H1 (cell line): ENCODE data around the gene HEATR1. TPM values are rescaled to one million over a fixed set of nuclear protein-coding genes. Genes with fewer than 3 reads are reported as not detected.

ENCODE experiments used
- CTCF ChIA-PET: fragments of 300-600 bp; sonication (Branson Sonifier 250); formaldehyde crosslinking; loops from one replicate; lab custom pipeline; 2021; ENCODE audit not compliant: partially characterized antibody; lab: Charles Lee
- POLR2A ChIA-PET: fragments of 300-600 bp; sonication (Branson Sonifier 250); formaldehyde crosslinking; loops from one replicate; lab custom pipeline; 2021; ENCODE audit warnings: inconsistent platforms; ENCODE audit not compliant: partially characterized antibody; lab: Charles Lee
- DNase-seq, 2 experiments: peaks; one replicate each; pipeline versions ENCODE4 v3.0.0 to v3.0.0-alpha.2; 2010 to 2022; ENCODE audit warnings: low spot score in 2 of 2, low read depth in 1 of 2, mixed read lengths in 1 of 2
- FAIRE-seq: peaks from 2 replicates; lab custom pipeline; 2011; peaks lifted over from hg19 to GRCh38; lab: Jason Lieb, UNC
- H2AFZ ChIP-seq: 2 replicates; pipeline ENCODE4 v1.8.1; 2012; ENCODE audit warnings: low read length, inconsistent platforms
- H2AK5ac ChIP-seq: 2 replicates; pipeline ENCODE4 v1.6.1; 2013; ENCODE audit warnings: low read depth, low read length
- H2BK120ac ChIP-seq: replicated peaks from 2 replicates; pipeline ENCODE3; 2013; ENCODE audit warnings: low read depth, low read length, inconsistent platforms
- H2BK12ac ChIP-seq: 2 replicates; pipeline ENCODE4 v1.6.1; 2013; ENCODE audit warnings: low read depth, low read length
- H2BK15ac ChIP-seq: 2 replicates; pipeline ENCODE4 v1.6.1; 2013; ENCODE audit warnings: low read length
- H2BK20ac ChIP-seq: 2 replicates; pipeline ENCODE4 v1.6.1; 2013; ENCODE audit warnings: low read length
- H2BK5ac ChIP-seq: 2 replicates; pipeline ENCODE4 v1.6.1; 2013; ENCODE audit warnings: low read depth, low read length
- H3K14ac ChIP-seq: 2 replicates; pipeline ENCODE4 v1.6.1; 2013; ENCODE audit warnings: inconsistent platforms; ENCODE audit not compliant: insufficient read length
- H3K18ac ChIP-seq: 2 replicates; pipeline ENCODE4 v1.6.1; 2013; ENCODE audit warnings: low read length; ENCODE audit errors: extremely low read depth
- H3K23ac ChIP-seq: 2 replicates; pipeline ENCODE4 v1.6.1; 2013; ENCODE audit warnings: inconsistent platforms; ENCODE audit not compliant: insufficient read length
- H3K23me2 ChIP-seq: 2 replicates; pipeline ENCODE4 v1.6.1; 2013; ENCODE audit warnings: low read depth, low read length
- H3K27ac ChIP-seq: 2 replicates; pipeline ENCODE4 v1.6.1; 2011; ENCODE audit warnings: low read depth, low read length, inconsistent platforms
- H3K27me3 ChIP-seq, 4 experiments: replicated peaks in 1 of 4; 1 replicate in 1 of 4; 2 replicates in 3 of 4; pipeline versions ENCODE4 v1.6.1 to v1.8.1; 2011 to 2013; ENCODE audit warnings: low read length in 3 of 4, mild to moderate bottlenecking in 3 of 4, inconsistent platforms in 2 of 4, mixed read lengths in 2 of 4, moderate library complexity in 1 of 4; ENCODE audit not compliant: control insufficient read depth in 3 of 4, insufficient read depth in 3 of 4; ENCODE audit errors: extremely low read depth in 1 of 4
- H3K36me3 ChIP-seq, 4 experiments: 2 replicates each; pipeline versions ENCODE4 v1.6.1 to v1.8.1; 2011 to 2013; ENCODE audit warnings: mild to moderate bottlenecking in 4 of 4, low read length in 3 of 4, moderate library complexity in 2 of 4, control low read depth in 1 of 4, inconsistent platforms in 1 of 4; ENCODE audit not compliant: insufficient read depth in 4 of 4, control insufficient read depth in 2 of 4
- H3K4ac ChIP-seq: replicated peaks from 2 replicates; pipeline ENCODE3; 2013; ENCODE audit warnings: low read length, low read depth, mixed read lengths, inconsistent platforms; ENCODE audit not compliant: insufficient read length
- H3K4me1 ChIP-seq, 4 experiments: replicated peaks in 1 of 4; 1 replicate in 1 of 4; 2 replicates in 3 of 4; pipeline versions ENCODE4 v1.6.1 to v1.8.1; 2011 to 2013; ENCODE audit warnings: low read length in 3 of 4, inconsistent platforms in 2 of 4, mixed read lengths in 1 of 4; ENCODE audit not compliant: insufficient read depth in 4 of 4, control insufficient read depth in 3 of 4
- H3K4me2 ChIP-seq, 2 experiments: 2 replicates each; pipeline versions ENCODE4 v1.6.1 to v1.8.1; 2011 to 2013; ENCODE audit warnings: low read depth in 2 of 2, low read length in 2 of 2, control low read depth in 1 of 2, inconsistent platforms in 1 of 2, mild to moderate bottlenecking in 1 of 2; ENCODE audit not compliant: insufficient read depth in 1 of 2
- H3K4me3 ChIP-seq, 4 experiments: fragments of 200-600, 300-600 bp in 1 of 4; sonication (generic), shearing (Covaris generic), sonication (Bioruptor Twin) in 1 of 4; 2 replicates each; pipeline versions ENCODE4 v1.5.1 to v1.8.1; 2011 to 2016; ENCODE audit warnings: low read length in 4 of 4, low read depth in 3 of 4, control low read depth in 2 of 4, inconsistent platforms in 2 of 4, mild to moderate bottlenecking in 2 of 4, mixed read lengths in 1 of 4, moderate library complexity in 1 of 4; ENCODE audit not compliant: insufficient read depth in 2 of 4; ENCODE audit errors: extremely low read depth in 1 of 4
- H3K56ac ChIP-seq: replicated peaks from 2 replicates; pipeline ENCODE3; 2013; ENCODE audit warnings: low read depth, mild to moderate bottlenecking, mixed read lengths, low read length, inconsistent platforms; ENCODE audit not compliant: insufficient read length
- H3K79me1 ChIP-seq: 2 replicates; pipeline ENCODE4 v1.6.1; 2013; ENCODE audit warnings: low read depth, low read length, control low read depth
- H3K79me2 ChIP-seq, 2 experiments: 2 replicates each; pipeline versions ENCODE4 v1.6.1 to v1.8.1; 2012 to 2013; ENCODE audit warnings: low read length in 2 of 2, mild to moderate bottlenecking in 2 of 2, inconsistent platforms in 1 of 2; ENCODE audit not compliant: insufficient read depth in 2 of 2, control insufficient read depth in 1 of 2
- H3K9ac ChIP-seq, 4 experiments: replicated peaks in 1 of 4; 1 replicate in 1 of 4; 2 replicates in 3 of 4; pipeline versions ENCODE4 v1.6.1 to v1.8.1; 2011 to 2013; ENCODE audit warnings: low read depth in 3 of 4, low read length in 3 of 4, control low read depth in 2 of 4, mild to moderate bottlenecking in 2 of 4, moderate library complexity in 2 of 4, inconsistent platforms in 1 of 4; ENCODE audit errors: extremely low read depth in 1 of 4
- H3K9me3 ChIP-seq, 2 experiments: 2 replicates each; pipeline versions ENCODE4 v1.6.1 to v1.8.1; 2012 to 2013; ENCODE audit warnings: mild to moderate bottlenecking in 2 of 2, moderate library complexity in 2 of 2, control low read depth in 1 of 2, inconsistent platforms in 1 of 2, low read depth in 1 of 2, low read length in 1 of 2, mixed read lengths in 1 of 2; ENCODE audit not compliant: insufficient read depth in 2 of 2
- H4K20me1 ChIP-seq, 2 experiments: replicated peaks in 1 of 2; 2 replicates each; pipeline versions ENCODE3 to v1.8.1; 2011 to 2013; ENCODE audit warnings: inconsistent platforms in 2 of 2, low read length in 2 of 2, mild to moderate bottlenecking in 1 of 2; ENCODE audit not compliant: insufficient read depth in 2 of 2, control insufficient read depth in 1 of 2
- H4K5ac ChIP-seq: 2 replicates; pipeline ENCODE4 v1.6.1; 2013; ENCODE audit warnings: low read length, low read depth, mixed read lengths, inconsistent platforms; ENCODE audit not compliant: insufficient read length
- H4K8ac ChIP-seq: 2 replicates; pipeline ENCODE4 v1.8.0; 2013; ENCODE audit warnings: mild to moderate bottlenecking, moderate library complexity, low read length, inconsistent platforms; ENCODE audit not compliant: insufficient read depth; ENCODE audit errors: extremely low read depth
- H4K91ac ChIP-seq: replicated peaks from 2 replicates; pipeline ENCODE3; 2013; ENCODE audit warnings: low read length, mixed read lengths, inconsistent platforms; ENCODE audit not compliant: insufficient read length
- ATF2 ChIP-seq: IDR thresholded peaks from 2 replicates; pipeline ENCODE4 v1.6.1; 2012; ENCODE audit warnings: low read length, inconsistent platforms
- BACH1 ChIP-seq: IDR thresholded peaks from 2 replicates; pipeline ENCODE4 v1.6.1; 2012; ENCODE audit warnings: low read length, improper control_type of control experiment
- CTBP2 ChIP-seq: IDR thresholded peaks from 2 replicates; pipeline ENCODE4 v1.7.0; 2011; ENCODE audit warnings: borderline replicate concordance, mild to moderate bottlenecking, moderate library complexity, mixed read lengths, low read length; ENCODE audit not compliant: insufficient read depth, insufficient read length
- E2F6 ChIP-seq: IDR thresholded peaks from 2 replicates; pipeline ENCODE4 v1.6.1; 2012; ENCODE audit warnings: inconsistent platforms
- FOSL1 ChIP-seq: IDR thresholded peaks from 2 replicates; pipeline ENCODE4 v1.6.1; 2011; ENCODE audit warnings: mild to moderate bottlenecking, low read depth, low read length, moderate library complexity; ENCODE audit not compliant: insufficient read depth
- POU5F1 ChIP-seq: IDR thresholded peaks from 2 replicates; pipeline ENCODE4 v1.6.1; 2011; ENCODE audit warnings: low read depth, mild to moderate bottlenecking, low read length, moderate library complexity
- SIRT6 ChIP-seq: IDR thresholded peaks from one replicate; pipeline ENCODE4 v1.7.1; 2012; ENCODE audit warnings: low read length, inconsistent platforms
- SP2 ChIP-seq: IDR thresholded peaks from 2 replicates; pipeline ENCODE4 v1.6.1; 2012; ENCODE audit warnings: mild to moderate bottlenecking, low read length, inconsistent platforms
- WGBS, 2 experiments: shearing (Covaris generic) in 1 of 2; methylation state at CpG; one replicate each; pipeline versions ENCODE4 v1.1.6 to v1.1.7; 2013 to 2015; ENCODE audit warnings: low lambda C conversion rate in 2 of 2, mixed read lengths in 2 of 2, inconsistent platforms in 1 of 2, low coverage in 1 of 2, missing lambda C conversion rate in 1 of 2; ENCODE audit not compliant: insufficient replicate concordance in 2 of 2, insufficient coverage in 1 of 2, insufficient read length in 1 of 2; ENCODE audit errors: extremely low coverage in 1 of 2, missing lambda C conversion rate in 1 of 2; 5-methylcytosine and 5-hydroxymethylcytosine counted together
- polyA plus RNA-seq, 7 experiments: library from polyadenylated mRNA; depleted of rRNA in 3 of 7; stranded (reverse) in 5 of 7; unstranded in 2 of 7; fragments of >200 nt in 5 of 7; fragments of 200-250 nt in 2 of 7; gene quantifications; 1 replicate in 5 of 7; 2 replicates in 1 of 7; 4 replicates in 1 of 7; pipeline versions ENCODE4 v1.2.1 to v1.2.3, GENCODE V29; 2011 to 2013; ENCODE audit warnings: missing spikeins in 2 of 7, mixed read lengths in 2 of 7
- total RNA-seq: library from RNA; stranded (reverse); fragmentation: NEBNext Ultra II Directional; extraction: Animal tissue kit (Norgen Biotek cat#: 25700); gene quantifications from 2 replicates; pipeline ENCODE4 v1.2.1, GENCODE V29; 2021
- TF ChIP-seq, protein P1 (sequence below), 3 experiments: IDR thresholded peaks; 1 replicate in 2 of 3; 2 replicates in 1 of 3; pipeline versions ENCODE4 v1.5.1 to v1.6.1; 2011; ENCODE audit warnings: low read length in 3 of 3, mild to moderate bottlenecking in 3 of 3, inconsistent platforms in 2 of 3, low read depth in 1 of 3, moderate library complexity in 1 of 3; ENCODE audit not compliant: insufficient read depth in 1 of 3; ENCODE audit errors: control extremely low read depth in 1 of 3

Gene HEATR1
- total and polyA plus RNA-seq, 2 of the 8 experiments (the other 6 are each of a cell fraction or from before 2014, with no cell fraction given): 13.0 to 95.8 TPM

- Histone ChIP-seq H3K56ac (no peak overlapping the region), H4K5ac (no peak overlapping the region), H2AFZ (no peak overlapping the region), H4K91ac (no peak overlapping the region), H3K14ac (no peak overlapping the region), H3K4ac (no peak overlapping the region), H3K79me2 (no peaks in the 10 kb centered on the region), H3K9me3 (no peaks in the 10 kb centered on the region), H4K20me1 (no peaks in the 10 kb centered on the region), H3K23ac (no peak overlapping the region), H3K4me1 (no peaks in the 10 kb centered on the region), H3K4me3 (no peak overlapping the region), H3K23me2 (no peaks in the 10 kb centered on the region), H2AK5ac (no peak overlapping the region), H3K79me1 (no peaks in the 10 kb centered on the region), H3K9ac (no peak overlapping the region), H3K36me3 (no peaks in the 10 kb centered on the region), H4K8ac (no peak overlapping the region), H3K27me3 (no peaks in the 10 kb centered on the region), H2BK120ac (no peak overlapping the region), H3K27ac (no peak overlapping the region), H3K4me2 (no peak overlapping the region), H3K18ac (no peak overlapping the region), H2BK5ac (no peak overlapping the region), H2BK12ac (no peak overlapping the region), H2BK15ac (no peak overlapping the region), H2BK20ac (no peak overlapping the region)
- 93% methylated on average over 1 of the region's 1 CpG; no CpG with 5 or more reads in 1 of the 2 experiments for WGBS, 2 experiments
- DNase-seq: no peak
- no peak for FAIRE-seq
- CTCF ChIA-PET: interaction anchor here (0.6 to 4.3 kb wide), 6 partner anchors 12 to 426 kb away, joined by 3 to 21 read pairs (median 4); no protein-coding TSS in a partner anchor
- POLR2A ChIA-PET: no interaction called here
- TF ChIP-seq ATF2: no peak
- no peak for TF ChIP-seq SP2
- TF ChIP-seq E2F6: no peak
- TF ChIP-seq, protein P1, sequence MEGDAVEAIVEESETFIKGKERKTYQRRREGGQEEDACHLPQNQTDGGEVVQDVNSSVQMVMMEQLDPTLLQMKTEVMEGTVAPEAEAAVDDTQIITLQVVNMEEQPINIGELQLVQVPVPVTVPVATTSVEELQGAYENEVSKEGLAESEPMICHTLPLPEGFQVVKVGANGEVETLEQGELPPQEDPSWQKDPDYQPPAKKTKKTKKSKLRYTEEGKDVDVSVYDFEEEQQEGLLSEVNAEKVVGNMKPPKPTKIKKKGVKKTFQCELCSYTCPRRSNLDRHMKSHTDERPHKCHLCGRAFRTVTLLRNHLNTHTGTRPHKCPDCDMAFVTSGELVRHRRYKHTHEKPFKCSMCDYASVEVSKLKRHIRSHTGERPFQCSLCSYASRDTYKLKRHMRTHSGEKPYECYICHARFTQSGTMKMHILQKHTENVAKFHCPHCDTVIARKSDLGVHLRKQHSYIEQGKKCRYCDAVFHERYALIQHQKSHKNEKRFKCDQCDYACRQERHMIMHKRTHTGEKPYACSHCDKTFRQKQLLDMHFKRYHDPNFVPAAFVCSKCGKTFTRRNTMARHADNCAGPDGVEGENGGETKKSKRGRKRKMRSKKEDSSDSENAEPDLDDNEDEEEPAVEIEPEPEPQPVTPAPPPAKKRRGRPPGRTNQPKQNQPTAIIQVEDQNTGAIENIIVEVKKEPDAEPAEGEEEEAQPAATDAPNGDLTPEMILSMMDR (IDR thresholded peaks at IDR 0.05; ENCODE audit: control extremely low read depth in 1 of 3, insufficient read depth in 1 of 3, low read depth in 1 of 3, low read length in 3 of 3): no peak
- TF ChIP-seq BACH1: no peak
- no peak for TF ChIP-seq CTBP2
- no peak for TF ChIP-seq POU5F1
- no peak for TF ChIP-seq SIRT6
- TF ChIP-seq FOSL1: no peak
Observed at GRCh38 chr1:236530286-236530685, 74.0 kb downstream of the HEATR1 start.
